Upper lobe of right lung (tissue), 1 donor: ENCODE results near the gene SGMS1. TPM values are rescaled to one million over a fixed set of nuclear protein-coding genes. Genes with fewer than 3 reads are reported as not detected.

Experiments used
- ATAC-seq: fragments of 200-7000 bp; cut with Tn5 transposase; one replicate; pipeline ENCODE4 v1.9.1; 2020; ENCODE audit warnings: mild to moderate bottlenecking, moderate library complexity
- DNase-seq: peaks from one replicate; pipeline ENCODE4 v3.0.0-alpha.2; 2020
- H3K27ac ChIP-seq: fragments of 200-600 bp; one replicate; pipeline ENCODE4 v1.8.0; 2022
- H3K27me3 ChIP-seq: fragments of 200-600 bp; one replicate; pipeline ENCODE4 v1.8.0; 2022; ENCODE audit warnings: mild to moderate bottlenecking
- H3K36me3 ChIP-seq: fragments of 200-600 bp; one replicate; pipeline ENCODE4 v1.8.0; 2022
- H3K4me1 ChIP-seq: fragments of 200-600 bp; one replicate; pipeline ENCODE4 v1.8.0; 2022
- H3K4me3 ChIP-seq: fragments of 200-600 bp; one replicate; pipeline ENCODE4 v1.8.0; 2022; ENCODE audit warnings: mild to moderate bottlenecking
- H3K9me3 ChIP-seq: fragments of 200-600 bp; one replicate; pipeline ENCODE4 v1.8.0; 2022
- CTCF ChIP-seq: fragments of 200-600 bp; IDR thresholded peaks from one replicate; pipeline ENCODE4 v1.8.0; 2022; ENCODE audit warnings: antibody characterized with exemption
- intact Hi-C: fragments of 100-400 bp; cut with DNase I; formaldehyde crosslinking; loops from one replicate; pipeline ENCODE4 v1.11.0; 2022
- total RNA-seq: library from RNA; stranded (reverse); fragmentation: NEBNext Ultra II Directional; extraction: Animal tissue kit (Norgen Biotek cat#: 25700); gene quantifications from one replicate; pipeline ENCODE4 v1.2.1, GENCODE V29; 2021
- donor health status: DM: no; HTN: yes; CAD: no; lungs with severe emphysema.

The SGMS1 gene
- total RNA-seq, 1 donor from 2014 or later: 73.1 TPM

GRCh38 chr10:50563906-50564305 lies 59.9 kb downstream of the SGMS1 start:
- DNase-seq (no peak), ATAC-seq (no peak)
- no peaks in the 10 kb centered on the region for H3K9me3 ChIP-seq
- no peaks in the 10 kb centered on the region for H3K36me3 ChIP-seq
- intact Hi-C loops: no loop called here
- no peak overlapping the region for H3K4me3 ChIP-seq
- no peaks in the 10 kb centered on the region for H3K27me3 ChIP-seq
- TF ChIP-seq CTCF: no peak
- H3K27ac ChIP-seq: no peak overlapping the region
- peaks cover 13% of the 10 kb centered on the region for H3K4me1 ChIP-seq

GRCh38 chr10:50561816-50562215 lies 61.9 kb downstream of the SGMS1 start:
- Histone ChIP-seq H3K27ac (no peak overlapping the region), H3K36me3 (no peaks in the 10 kb centered on the region), H3K4me3 (no peak overlapping the region), H3K27me3 (no peaks in the 10 kb centered on the region), H3K9me3 (no peaks in the 10 kb centered on the region), H3K4me1 (peaks cover 26% of the 10 kb centered on the region)
- no peak for DNase-seq
- intact Hi-C loops: no loop called here
- peak; percentile 70 for ATAC-seq
- peak; percentile 62 for TF ChIP-seq CTCF

GRCh38 chr10:50561266-50561665 lies 62.5 kb downstream of the SGMS1 start:
- intact Hi-C loops: no loop called here
- peaks cover 31% of the 10 kb centered on the region for H3K4me1 ChIP-seq
- ATAC-seq: peak; percentile 81
- no peak overlapping the region for H3K27ac ChIP-seq
- TF ChIP-seq CTCF: no peak
- H3K9me3 ChIP-seq: no peaks in the 10 kb centered on the region
- no peaks in the 10 kb centered on the region for H3K36me3 ChIP-seq
- no peak for DNase-seq
- H3K27me3 ChIP-seq: no peaks in the 10 kb centered on the region
- no peak overlapping the region for H3K4me3 ChIP-seq

- intact Hi-C loops: no loop called here
- Histone ChIP-seq H3K36me3 (no peaks in the 10 kb centered on the region), H3K4me3 (no peak overlapping the region), H3K27me3 (no peaks in the 10 kb centered on the region), H3K4me1 (peaks cover 40% of the 10 kb centered on the region), H3K27ac (peak overlapping the region; percentile 25), H3K9me3 (no peaks in the 10 kb centered on the region)
- DNase-seq: no peak
- no peak for TF ChIP-seq CTCF
- ATAC-seq: no peak
Measured at GRCh38 chr10:50560370-50560769, 63.4 kb downstream of the SGMS1 start.

- peaks cover 47% of the 10 kb centered on the region for H3K4me1 ChIP-seq
- ATAC-seq (peak; percentile 26), DNase-seq (no peak)
Measured at GRCh38 chr10:50558371-50558770, 65.4 kb downstream of the SGMS1 start.

More at GRCh38 chr10:50558371-50558770, 65.4 kb downstream of the SGMS1 start:
- H3K36me3 ChIP-seq: no peaks in the 10 kb centered on the region
- intact Hi-C loops: no loop called here
- no peak overlapping the region for H3K4me3 ChIP-seq
- no peaks in the 10 kb centered on the region for H3K9me3 ChIP-seq
- TF ChIP-seq CTCF: no peak
- H3K27ac ChIP-seq: no peak overlapping the region
- no peaks in the 10 kb centered on the region for H3K27me3 ChIP-seq
